Kidney (tissue), 14 donors: Measurements from ENCODE around the gene S100A5. TPM values are rescaled to one million over a fixed set of nuclear protein-coding genes. Genes with fewer than 3 reads are reported as not detected.
A peak's percentile ranks its signal among the peaks of the same experiment; 100 is the strongest.

Experiments used
- DNase-seq, 5 donors: peaks; one replicate each; pipeline ENCODE4 v3.0.0-alpha.2; 2013 to 2020
- FAIRE-seq: peaks from 2 replicates; lab custom pipeline; 2012; peaks lifted over from hg19 to GRCh38; lab: Jason Lieb, UNC
- H3K27ac ChIP-seq, 2 donors: one replicate each; pipeline ENCODE4 v1.7.0; 2013; ENCODE audit warnings: low read depth in 2 of 2, low read length in 2 of 2, inconsistent platforms in 1 of 2
- H3K27me3 ChIP-seq: one replicate; pipeline ENCODE4 v1.7.1; 2013; ENCODE audit warnings: low read length, inconsistent platforms; ENCODE audit not compliant: control insufficient read depth, insufficient read depth
- H3K36me3 ChIP-seq, 3 donors: one replicate each; pipeline versions ENCODE4 v1.7.0 to v1.7.1; 2013; ENCODE audit warnings: low read length in 3 of 3, control low read depth in 1 of 3, inconsistent platforms in 1 of 3; ENCODE audit not compliant: insufficient read depth in 3 of 3, control insufficient read depth in 2 of 3
- H3K4me1 ChIP-seq, 3 donors: one replicate each; pipeline versions ENCODE4 v1.7.0 to v1.7.1; 2013; ENCODE audit warnings: low read length in 3 of 3, inconsistent platforms in 1 of 3, low read depth in 1 of 3; ENCODE audit not compliant: control insufficient read depth in 2 of 3, insufficient read depth in 2 of 3
- H3K4me3 ChIP-seq, 3 donors: one replicate each; pipeline versions ENCODE4 v1.7.0 to v1.8.1; 2013; ENCODE audit warnings: low read length in 3 of 3, control low read depth in 1 of 3, inconsistent platforms in 1 of 3
- H3K9ac ChIP-seq, 3 donors: one replicate each; pipeline versions ENCODE4 v1.7.0 to v1.7.1; 2013; ENCODE audit warnings: low read length in 3 of 3, control low read depth in 1 of 3, inconsistent platforms in 1 of 3
- H3K9me3 ChIP-seq, 3 donors: one replicate each; pipeline versions ENCODE4 v1.7.0 to v1.7.1; 2013; ENCODE audit warnings: low read length in 3 of 3, control low read depth in 1 of 3, inconsistent platforms in 1 of 3; ENCODE audit not compliant: control insufficient read depth in 2 of 3, insufficient read depth in 1 of 3
- CTCF ChIP-seq: IDR thresholded peaks from 3 replicates; pipeline ENCODE4 v1.5.1; 2012; ENCODE audit warnings: mild to moderate bottlenecking, moderate library complexity, borderline replicate concordance; ENCODE audit not compliant: insufficient read depth; ENCODE audit errors: extremely low read depth
- intact Hi-C: fragments of 100-400 bp; cut with DNase I; formaldehyde crosslinking; loops from one replicate; pipeline ENCODE4 v1.11.1; 2022
- polyA plus RNA-seq: library from polyadenylated mRNA; stranded (reverse); fragments of 350-450 nt; fragmentation: Illumina TruSeq; extraction: RNeasy Lipid Tissue Mini Kit (QIAGEN cat#74804); gene quantifications from one replicate; pipeline ENCODE4 v1.2.3, GENCODE V29; 2014; ENCODE audit warnings: low read depth, low replicate concordance; ENCODE audit not compliant: insufficient read depth
- total RNA-seq: library from RNA; stranded (reverse); fragmentation: NEBNext Ultra II Directional; extraction: Animal tissue kit (Norgen Biotek cat#: 25700); gene quantifications from one replicate; pipeline ENCODE4 v1.2.1, GENCODE V29; 2021
- donor health status: control.
- donor health status: control.
- donor health status: control.
- donor health status: control.
- donor health status: control.
- donor health status: DM: yes; HTN: yes; CAD: no.
- donor health status: Normal renal cell carcinoma (clear cell type).

S100A5 gene
- total and polyA plus RNA-seq, 2 donors from 2014 or later = 0.91 to 1.9 TPM

GRCh38 chr1:153553096-153553495, 12.4 kb upstream of the S100A5 start:
- H3K9me3 ChIP-seq = no peaks in the 10 kb centered on the region
- no peak for FAIRE-seq
- peak in 2 of 5 donors; percentile 26 to 48 for DNase-seq

GRCh38 chr1:153552335-153552734, 11.6 kb upstream of the S100A5 start:
- Histone ChIP-seq H3K27me3 (no peaks in the 10 kb centered on the region), H3K36me3 (no peaks in the 10 kb centered on the region), H3K4me3 (no peak overlapping the region), H3K9me3 (no peaks in the 10 kb centered on the region), H3K4me1 (peaks cover 0 to 38% (median 9%) of the 10 kb centered on the region in 3 donors), H3K27ac (no peak overlapping the region), H3K9ac (no peak overlapping the region)
- FAIRE-seq = no peak
- no peak for TF ChIP-seq CTCF
- intact Hi-C loops = no loop called here
- DNase-seq = peak in 2 of 5 donors; percentile 27 to 59

More at GRCh38 chr1:153553096-153553495, 12.4 kb upstream of the S100A5 start:
- no peaks in the 10 kb centered on the region for H3K36me3 ChIP-seq
- peaks cover 0 to 34% (median 9%) of the 10 kb centered on the region in 3 donors for H3K4me1 ChIP-seq
- no peak for TF ChIP-seq CTCF
- no peak overlapping the region for H3K4me3 ChIP-seq
- no peaks in the 10 kb centered on the region for H3K27me3 ChIP-seq
- intact Hi-C loops = no loop called here
- H3K9ac ChIP-seq = peak overlapping the region in 1 of 3 donors; percentile 14
- H3K27ac ChIP-seq = peak overlapping the region; percentile 71 to 83

- DNase-seq (peak in 2 of 5 donors; percentile 19 to 59), FAIRE-seq (no peak)
- H3K9ac ChIP-seq = no peak overlapping the region
- no peak for TF ChIP-seq CTCF
- intact Hi-C loops = no loop called here
- no peak overlapping the region for H3K27ac ChIP-seq
- no peaks in the 10 kb centered on the region for H3K27me3 ChIP-seq
- no peaks in the 10 kb centered on the region for H3K36me3 ChIP-seq
- no peak overlapping the region for H3K4me3 ChIP-seq
- H3K9me3 ChIP-seq = no peaks in the 10 kb centered on the region
- H3K4me1 ChIP-seq = peaks cover 0 to 41% (median 14%) of the 10 kb centered on the region in 3 donors
Observed at GRCh38 chr1:153550827-153551500, 10.2 kb upstream of the S100A5 start.

- no peak overlapping the region for H3K4me3 ChIP-seq
- H3K27me3 ChIP-seq = no peaks in the 10 kb centered on the region
- TF ChIP-seq CTCF = no peak
- DNase-seq (peak in 1 of 5 donors; percentile 5), FAIRE-seq (no peak)
- H3K4me1 ChIP-seq = peaks cover under 1 to 44% (median 14%) of the 10 kb centered on the region in 3 donors
- no peaks in the 10 kb centered on the region for H3K36me3 ChIP-seq
- no peak overlapping the region for H3K27ac ChIP-seq
- intact Hi-C loops = no loop called here
- no peaks in the 10 kb centered on the region for H3K9me3 ChIP-seq
- no peak overlapping the region for H3K9ac ChIP-seq
Observed at GRCh38 chr1:153550398-153550758, 9.6 kb upstream of the S100A5 start.
